Dermis blood vessel endothelial cell (primary cell): ENCODE results near the gene GLIS1. TPM values are rescaled to one million over a fixed set of nuclear protein-coding genes. Genes with fewer than 3 reads are reported as not detected.

ENCODE experiments used
- DNase-seq: peaks from one replicate; pipeline ENCODE4 v3.0.0; 2010
- total RNA-seq: library from RNA; depleted of rRNA; stranded (reverse); fragments of >200 nt; gene quantifications from 2 replicates; pipeline ENCODE4 v1.2.3, GENCODE V29; 2014

Gene GLIS1
- total RNA-seq, 1 donor from 2014 or later, result not detected

- DNase-seq, result no peak
These were observed 61.5 kb downstream of the GLIS1 start for GRCh38 chr1:53677486-53677885.

- DNase-seq, result no peak
These were observed 66.2 kb downstream of the GLIS1 start for GRCh38 chr1:53672785-53673184.

- DNase-seq, result no peak
These were observed 66.7 kb downstream of the GLIS1 start for GRCh38 chr1:53672243-53672642.

GRCh38 chr1:53669621-53670191 is 69.3 kb downstream of the GLIS1 start:
- no peak for DNase-seq

GRCh38 chr1:53666566-53666965 is 72.4 kb downstream of the GLIS1 start:
- no peak for DNase-seq

GRCh38 chr1:53665996-53666395 is 73.0 kb downstream of the GLIS1 start:
- no peak for DNase-seq

- no peak for DNase-seq
These were observed 75.2 kb downstream of the GLIS1 start for GRCh38 chr1:53663529-53664300.

- no peak for DNase-seq
These were observed 76.0 kb downstream of the GLIS1 start for GRCh38 chr1:53662951-53663350.

GRCh38 chr1:53662169-53662568 is 76.8 kb downstream of the GLIS1 start:
- no peak for DNase-seq

GRCh38 chr1:53661496-53661895 is 77.5 kb downstream of the GLIS1 start:
- no peak for DNase-seq

GRCh38 chr1:53660666-53661065 is 78.3 kb downstream of the GLIS1 start:
- DNase-seq, result no peak

- no peak for DNase-seq
These were observed 79.5 kb downstream of the GLIS1 start for GRCh38 chr1:53659436-53659835.

- DNase-seq, result no peak
These were observed 80.3 kb downstream of the GLIS1 start for GRCh38 chr1:53658489-53659230.

GRCh38 chr1:53657891-53658396 is 81.0 kb downstream of the GLIS1 start:
- no peak for DNase-seq

GRCh38 chr1:53657531-53657805 is 81.5 kb downstream of the GLIS1 start:
- no peak for DNase-seq

GRCh38 chr1:53656747-53657530 is 82.0 kb downstream of the GLIS1 start:
- no peak for DNase-seq

GRCh38 chr1:53655931-53656746 is 82.8 kb downstream of the GLIS1 start:
- DNase-seq, result no peak

- no peak for DNase-seq
These were observed 84.5 kb downstream of the GLIS1 start for GRCh38 chr1:53654216-53655210.

GRCh38 chr1:53653631-53654030 is 85.3 kb downstream of the GLIS1 start:
- no peak for DNase-seq

GRCh38 chr1:53653200-53653575 is 85.8 kb downstream of the GLIS1 start:
- no peak for DNase-seq
